Ishikawa (cell line): ENCODE results near the gene TP73.

Experiments used
- CEBPB ChIP-seq: IDR thresholded peaks from 2 replicates; pipeline ENCODE4 v1.6.1; 2012
- NFIC ChIP-seq: IDR thresholded peaks from 2 replicates; pipeline ENCODE4 v1.6.1; 2012
- RAD21 ChIP-seq: IDR thresholded peaks from 2 replicates; pipeline ENCODE4 v1.6.1; 2012; ENCODE audit warnings: low read depth
- REST ChIP-seq: IDR thresholded peaks from 2 replicates; pipeline ENCODE4 v1.6.1; 2012; ENCODE audit warnings: low read depth, mild to moderate bottlenecking

The TP73 gene

GRCh38 chr1:3785456-3786157 is 133.3 kb downstream of the TP73 start:
- TF ChIP-seq REST (no peak), CEBPB (0 out of 2 replicates have a peak, but pooled peaks have one; percentile 27), NFIC (0 out of 2 replicates have a peak, but pooled peaks have one; percentile 17), RAD21 (peak; percentile 54)
